Kidney glomerular epithelial cell (primary cell): ENCODE data around the gene SLC16A3.
"Not testable (repeated sequence)": the region's sequence is repeated elsewhere in the genome, so short reads cannot be mapped to it uniquely, and the experiment has no call there.

Experiments used
- DNase-seq: peaks from one replicate; lab custom pipeline; 2025; lab: John Stamatoyannopoulos, UW

Gene SLC16A3

DNA sequence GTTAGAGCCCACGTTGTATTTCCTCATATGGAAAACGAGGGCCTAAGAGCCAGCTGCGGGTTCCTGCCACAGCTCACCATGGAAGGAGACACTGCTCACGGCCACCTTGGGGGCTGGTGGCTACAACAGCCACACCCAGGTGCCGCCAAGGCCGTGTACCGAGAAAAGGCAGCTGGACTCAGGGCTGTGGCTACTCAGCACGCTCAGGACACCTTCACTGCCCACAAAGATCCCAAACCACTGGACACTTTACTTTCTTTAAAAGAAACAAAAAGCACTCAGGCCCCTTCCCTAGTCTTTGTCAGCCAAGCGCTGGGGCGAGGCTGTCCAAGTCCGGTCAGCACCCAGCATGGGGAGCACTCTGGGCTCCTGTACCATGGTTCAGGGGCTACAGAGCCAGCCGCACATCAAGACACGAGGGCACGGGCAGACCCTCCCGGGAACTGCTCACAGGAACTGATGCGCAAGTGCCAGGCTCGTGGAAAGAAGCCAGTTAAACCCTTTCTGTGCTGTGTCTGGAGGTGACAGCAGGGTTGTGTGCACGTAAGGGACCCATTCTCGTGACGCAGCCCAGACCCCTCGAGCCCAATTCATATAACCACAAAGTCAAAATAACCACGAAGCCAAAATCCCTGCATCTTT, 18.5 kb downstream of the SLC16A3 start:
- DNase-seq = no peak

GRCh38 chr17:82247856-82248671, 19.2 kb downstream of the SLC16A3 start:
- DNase-seq = no peak

DNA sequence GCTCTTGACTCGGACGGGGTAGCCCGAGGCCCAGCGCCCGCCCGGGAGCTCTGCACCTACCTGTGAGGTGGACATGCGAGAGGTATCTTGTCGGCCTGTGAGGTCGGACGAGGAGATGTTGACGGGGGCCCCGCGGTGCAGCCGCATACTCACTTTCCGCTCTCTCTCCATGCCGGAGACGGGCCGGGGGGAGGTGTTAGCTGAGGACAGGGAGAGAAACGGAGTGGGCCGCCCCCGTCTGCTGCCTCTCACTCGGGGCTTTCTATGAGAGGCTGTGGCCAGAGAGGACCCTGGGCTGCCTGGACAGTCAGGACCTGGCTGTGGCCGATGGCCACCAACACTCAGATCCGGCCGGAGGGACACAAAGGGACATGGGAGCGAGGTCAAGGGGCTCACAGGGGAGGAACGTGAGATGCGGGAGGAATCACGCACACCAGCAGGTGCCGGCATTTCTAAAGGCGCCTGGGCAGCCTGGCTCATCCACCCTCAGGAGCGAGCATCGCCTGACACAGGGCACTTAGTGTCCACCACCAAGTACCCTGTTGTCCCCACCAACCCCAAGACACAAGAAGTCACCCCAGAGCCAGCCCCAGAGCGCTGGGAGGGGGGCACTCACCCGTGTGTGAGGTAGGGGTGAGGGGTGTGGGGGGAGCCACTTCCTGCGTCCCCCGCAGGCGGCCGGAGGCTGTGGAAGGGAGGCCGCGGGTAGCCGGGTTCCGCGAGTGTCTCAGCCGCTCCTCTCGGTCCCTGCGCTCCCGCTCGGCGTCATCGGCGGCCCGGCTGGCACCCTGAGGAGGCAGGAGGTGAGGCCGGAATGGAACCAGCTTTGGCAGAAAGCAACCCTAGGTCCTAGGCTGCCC, 20.2 kb downstream of the SLC16A3 start:
- DNase-seq = no peak

DNA sequence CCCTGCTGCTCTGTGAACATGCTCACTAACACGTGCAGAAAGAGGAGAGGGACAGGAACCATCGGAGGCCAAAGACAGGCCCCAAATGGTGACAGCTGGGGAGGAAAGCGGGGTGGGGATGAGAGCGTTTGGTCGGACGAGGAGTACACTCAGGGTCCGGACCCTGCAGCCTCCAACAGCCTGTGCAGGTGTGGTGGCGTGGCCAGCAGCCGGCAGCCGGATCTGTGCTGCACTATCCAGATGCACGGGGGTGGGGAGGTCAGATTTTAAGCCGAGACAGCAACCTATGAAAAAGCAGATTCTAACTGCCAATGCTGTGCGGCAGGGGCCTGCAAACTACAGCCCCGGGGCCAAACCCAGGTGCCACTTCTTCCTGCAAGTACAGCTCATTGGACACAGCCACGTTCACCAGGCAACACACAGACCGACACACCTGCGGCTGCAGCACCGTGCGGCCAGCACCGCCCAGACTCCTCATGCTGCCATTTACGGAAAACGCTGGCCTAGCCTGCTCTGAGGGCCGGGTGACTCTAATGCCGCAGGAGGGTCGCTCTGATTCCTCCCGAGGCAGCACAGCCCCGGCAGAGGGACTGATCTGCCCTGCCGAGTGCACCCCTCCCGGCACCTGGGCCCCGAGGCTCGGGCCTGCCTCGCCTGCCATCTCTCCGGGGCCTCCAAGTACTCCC, 21.2 kb downstream of the SLC16A3 start:
- DNase-seq = no peak

GRCh38 chr17:82250868-82251500, 22.1 kb downstream of the SLC16A3 start:
- DNase-seq = no peak

DNA sequence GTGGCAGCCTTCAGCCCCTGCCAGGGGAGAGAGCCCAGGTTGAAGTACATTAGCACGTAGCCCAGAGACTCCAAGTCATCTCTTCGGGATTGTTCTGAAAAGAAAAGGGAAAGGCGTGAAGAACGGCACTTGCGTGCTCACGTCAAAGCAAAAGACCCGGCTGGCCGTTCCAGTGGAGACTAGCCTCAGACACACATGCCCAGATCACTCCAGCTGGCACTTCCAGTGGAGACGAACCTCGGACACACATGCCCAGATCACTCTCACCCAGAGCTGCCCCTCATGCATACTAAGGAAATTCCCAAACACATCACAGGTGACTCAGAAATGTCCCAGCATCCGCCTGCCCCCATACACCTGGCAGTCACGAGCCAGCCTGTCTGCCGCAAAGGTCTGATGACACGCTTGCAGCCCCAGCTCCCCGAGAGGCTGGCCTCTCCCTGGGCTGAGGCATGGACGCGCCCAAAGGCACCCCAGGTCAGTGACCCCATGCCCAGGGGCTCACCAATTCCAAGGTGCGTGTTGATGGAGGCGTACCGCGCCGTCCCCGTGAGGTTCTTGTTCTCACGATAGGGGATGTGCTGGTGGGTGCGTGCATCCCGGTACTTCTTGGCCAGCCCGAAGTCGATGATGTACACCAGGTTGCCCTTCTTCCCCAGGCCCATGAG, 23.8 kb downstream of the SLC16A3 start:
- DNase-seq = no peak

DNA sequence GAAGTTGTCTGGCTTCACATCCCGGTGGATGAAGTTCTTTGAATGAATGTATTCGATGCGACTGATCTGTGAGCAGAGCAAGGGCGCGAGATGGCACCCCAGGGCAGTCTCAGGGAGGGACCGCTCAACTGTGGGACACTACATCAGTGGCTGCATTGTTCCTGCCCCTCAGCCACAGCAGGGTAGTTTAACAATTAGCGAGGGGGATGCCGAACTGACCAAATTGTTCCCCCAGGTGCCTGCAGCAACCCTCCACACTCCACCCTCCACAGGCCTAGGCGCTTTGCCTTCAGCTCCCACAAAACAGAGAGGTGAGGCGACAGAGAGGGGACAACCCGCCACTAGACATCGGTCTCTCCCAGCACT, 24.3 kb downstream of the SLC16A3 start:
- no peak for DNase-seq

GRCh38 chr17:82254096-82254495, 25.3 kb downstream of the SLC16A3 start:
- DNase-seq = not testable (repeated sequence)

DNA sequence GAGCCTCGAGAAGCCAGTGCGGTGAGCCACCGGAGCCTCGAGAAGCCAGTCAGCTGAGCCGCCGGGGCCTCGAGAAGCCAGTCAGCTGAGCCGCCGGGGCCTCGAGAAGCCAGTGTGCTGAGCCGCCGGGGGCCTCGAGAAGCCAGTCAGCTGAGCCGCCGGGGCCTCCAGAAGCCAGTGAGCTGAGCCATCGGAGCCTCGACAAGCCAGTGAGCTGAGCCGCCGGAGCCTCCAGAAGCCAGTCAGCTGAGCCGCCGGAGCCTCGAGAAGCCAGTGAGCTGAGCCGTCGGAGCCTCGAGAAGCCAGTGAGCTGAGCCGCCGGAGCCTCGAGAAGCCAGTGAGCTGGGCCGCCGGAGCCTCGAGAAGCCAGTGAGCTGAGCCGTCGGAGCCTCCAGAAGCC, 25.9 kb downstream of the SLC16A3 start:
- not testable (repeated sequence) for DNase-seq

DNA sequence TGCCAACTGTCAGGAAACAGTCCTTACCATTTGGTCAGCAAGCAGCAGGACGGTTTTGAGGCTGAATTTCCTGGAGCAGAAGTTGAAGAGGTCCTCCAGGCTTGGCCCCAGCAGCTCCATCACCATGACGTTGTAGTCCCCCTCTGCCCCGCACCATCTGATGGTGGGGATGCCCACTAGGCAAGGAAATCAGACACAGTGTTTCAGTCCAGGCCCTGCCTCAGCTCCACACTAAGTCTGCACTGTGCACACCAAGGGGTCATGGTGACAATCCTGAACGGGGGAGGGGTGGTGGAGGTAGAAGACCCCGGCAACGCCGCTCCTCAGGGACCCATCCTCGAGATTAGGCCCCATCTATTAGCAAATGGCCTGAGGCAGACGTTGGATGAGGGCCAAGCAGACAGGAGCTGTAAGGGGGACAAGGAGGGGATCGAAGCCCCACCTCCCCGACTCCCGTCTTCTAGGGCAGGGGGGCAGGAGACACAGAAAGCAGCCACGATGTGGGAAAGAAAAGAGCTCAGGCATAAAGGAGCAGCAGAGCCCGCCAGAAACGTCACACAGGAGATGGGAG, 26.6 kb downstream of the SLC16A3 start:
- DNase-seq = no peak

- DNase-seq = no peak
These were observed 27.5 kb downstream of the SLC16A3 start for GRCh38 chr17:82256242-82256885.

- peak; percentile 48 for DNase-seq
These were observed 28.6 kb downstream of the SLC16A3 start for GRCh38 chr17:82257473-82257872.

DNA sequence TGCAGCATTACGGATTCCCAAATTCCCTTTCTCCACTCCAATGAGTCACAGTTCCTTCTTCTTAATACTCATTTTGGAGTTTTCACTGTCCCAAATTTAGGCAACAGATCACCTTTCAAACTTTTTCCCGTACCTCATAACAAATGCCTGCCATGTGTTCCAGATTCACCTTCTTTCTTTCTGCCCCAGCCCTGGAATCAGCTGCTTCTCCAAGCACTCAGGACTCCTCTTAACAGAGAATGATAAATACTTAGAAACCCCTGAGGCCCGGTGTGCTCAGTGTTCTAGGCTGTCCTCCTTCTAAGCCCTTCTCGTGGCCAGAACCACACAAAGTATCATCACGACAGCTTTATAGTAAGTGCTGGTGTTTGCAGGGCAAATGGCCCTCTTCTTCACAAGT, 29.7 kb downstream of the SLC16A3 start:
- DNase-seq = no peak

DNA sequence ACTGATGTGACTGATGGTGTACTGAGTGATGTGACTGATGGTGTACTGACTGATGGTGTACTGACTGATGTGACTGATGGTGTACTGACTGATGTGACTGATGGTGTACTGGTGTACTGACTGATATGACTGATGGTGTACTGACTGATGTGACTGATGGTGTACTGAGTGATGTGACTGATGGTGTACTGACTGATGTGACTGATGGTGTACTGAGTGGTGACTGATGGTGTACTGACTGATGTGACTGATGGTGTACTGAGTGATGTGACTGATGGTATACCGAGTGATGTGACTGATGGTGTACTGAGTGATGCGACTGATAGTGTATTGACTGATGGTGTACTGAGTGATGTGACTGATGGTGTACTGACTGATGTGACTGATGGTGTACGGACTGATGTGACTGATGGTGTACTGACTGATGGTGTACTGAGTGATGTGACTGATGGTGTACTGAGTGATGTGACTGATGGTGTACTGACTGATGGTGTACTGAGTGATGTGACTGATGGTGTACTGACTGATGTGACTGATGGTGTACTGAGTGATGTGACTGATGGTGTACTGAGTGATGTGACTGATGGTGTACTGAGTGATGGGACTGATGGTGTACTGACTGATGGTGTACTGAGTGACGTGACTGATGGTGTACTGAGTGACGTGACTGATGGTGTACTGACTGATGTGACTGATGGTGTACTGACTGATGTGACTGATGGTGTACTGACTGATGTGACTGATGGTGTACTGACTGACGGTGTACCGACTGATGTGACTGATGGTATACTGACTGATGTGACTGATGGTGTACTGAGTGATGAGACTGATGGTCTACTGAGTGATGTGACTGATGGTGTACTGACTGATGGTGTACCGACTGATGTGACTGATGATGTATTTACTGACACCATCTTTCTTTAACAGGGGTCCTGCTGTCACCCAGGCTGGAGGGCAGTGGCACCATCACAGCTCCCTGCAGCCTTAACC, 31.4 kb downstream of the SLC16A3 start:
- not testable (repeated sequence) for DNase-seq

DNA sequence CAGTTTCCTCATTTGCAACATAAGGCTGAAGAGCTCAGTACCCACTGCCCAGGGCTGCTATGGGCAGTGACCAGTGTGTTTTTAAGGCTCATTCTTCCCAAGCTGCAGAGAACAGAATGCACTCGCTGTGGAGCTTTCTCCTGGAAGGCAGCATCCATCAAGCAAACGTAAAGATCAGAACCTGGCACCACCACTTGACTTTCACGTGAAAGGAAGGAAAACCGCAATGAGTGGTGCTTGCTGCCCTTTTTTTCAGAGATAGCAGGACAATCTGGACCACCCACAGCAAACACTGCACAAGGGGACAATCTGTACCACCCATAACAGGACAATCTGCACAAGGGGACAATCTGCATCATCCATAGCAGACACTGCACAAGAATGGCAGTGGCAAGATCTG, 33.5 kb downstream of the SLC16A3 start:
- no peak for DNase-seq

- no peak for DNase-seq
These were observed 34.8 kb downstream of the SLC16A3 start for GRCh38 chr17:82263641-82264040.

GRCh38 chr17:82266142-82266541, 37.3 kb downstream of the SLC16A3 start:
- DNase-seq = no peak

- peak; percentile 84 for DNase-seq
These were observed 38.9 kb downstream of the SLC16A3 start for GRCh38 chr17:82267575-82268379.
